GM23248 (cell line): ENCODE data around the gene GTF3C6.

Source experiments
- EZH2 ChIP-seq: fragments of 200-600 bp; sonication (generic); IDR thresholded peaks from 2 replicates; pipeline ENCODE4 v1.6.1; 2018; ENCODE audit warnings: antibody characterized with exemption, mild to moderate bottlenecking; ENCODE audit not compliant: insufficient read depth, poor library complexity, severe bottlenecking
- EZH2phosphoT487 ChIP-seq: fragments of 200-600 bp; sonication (generic); IDR thresholded peaks from 2 replicates; pipeline ENCODE4 v1.6.1; 2018; ENCODE audit warnings: antibody characterized with exemption, moderate library complexity, mild to moderate bottlenecking, low read depth; ENCODE audit not compliant: insufficient read depth

- TF ChIP-seq EZH2 (no peak), EZH2phosphoT487 (no peak)
These were observed 22.7 kb downstream of the GTF3C6 start for GRCh38 chr6:110981202-110981600.
